Ovary (tissue), 9 donors: Measurements from ENCODE around the gene SUCLA2. TPM values are rescaled to one million over a fixed set of nuclear protein-coding genes. Genes with fewer than 3 reads are reported as not detected.
A peak's percentile ranks its signal among the peaks of the same experiment; 100 is the strongest.

Source experiments
- DNase-seq, 5 donors: peaks; one replicate each; pipeline ENCODE4 v3.0.0-alpha.2; 2019 to 2020
- H3K27ac ChIP-seq, 2 donors: fragments of 200-600 bp; one replicate each; pipeline versions ENCODE4 v1.5.1 to v1.8.0; 2019 to 2022
- H3K27me3 ChIP-seq: fragments of 200-600 bp; one replicate; pipeline ENCODE4 v1.8.0; 2022
- H3K36me3 ChIP-seq: fragments of 200-600 bp; sonication (generic); one replicate; pipeline ENCODE4 v1.5.1; 2019
- H3K4me1 ChIP-seq: one replicate; pipeline ENCODE4 v1.8.1; 2013; ENCODE audit warnings: mild to moderate bottlenecking, moderate library complexity; ENCODE audit not compliant: insufficient read depth
- H3K4me3 ChIP-seq: fragments of 200-600 bp; sonication (generic); one replicate; pipeline ENCODE4 v1.5.1; 2017
- H3K9me3 ChIP-seq, 2 donors: fragments of 200-600 bp in 1 of 2; sonication (generic) in 1 of 2; one replicate each; pipeline versions ENCODE4 v1.5.1 to v1.8.1; 2013 to 2019; ENCODE audit warnings: mild to moderate bottlenecking in 1 of 2, moderate library complexity in 1 of 2
- EP300 ChIP-seq: sonication (generic); formaldehyde crosslinking; IDR thresholded peaks from one replicate; pipeline ENCODE4 v1.6.1; 2017; ENCODE audit warnings: antibody characterized with exemption
- POLR2A ChIP-seq: fragments of 450-650 bp; IDR thresholded peaks from one replicate; pipeline ENCODE4 v1.6.1; 2017; ENCODE audit warnings: antibody characterized with exemption, mild to moderate bottlenecking, moderate library complexity
- WGBS, 3 donors: extraction: QIAGEN DNeasy Blood & Tissue Kit in 1 of 3; methylation state at CpG; one replicate each; pipeline versions ENCODE4 v1.1.5 to v1.1.7; 2013 to 2017; 5-methylcytosine and 5-hydroxymethylcytosine counted together
- intact Hi-C, 4 donors: fragments of 100-400 bp; cut with DNase I; formaldehyde crosslinking; loops; one replicate each; pipeline versions ENCODE4 v1.11.0 to v1.15.1; 2022 to 2023
- polyA plus RNA-seq, 2 donors: library from polyadenylated mRNA; stranded (reverse); fragments of 200-250 nt in 1 of 2; fragments of 350-450 nt in 1 of 2; fragmentation: Illumina TruSeq in 1 of 2; extraction: RNeasy Lipid Tissue Mini Kit (QIAGEN cat#74804) in 1 of 2; gene quantifications; one replicate each; pipeline ENCODE4 v1.2.3, GENCODE V29; 2013 to 2014
- total RNA-seq, 7 donors: library from RNA; depleted of rRNA in 2 of 7; stranded (reverse); fragments of >200 nt in 2 of 7; fragmentation: NEBNext Ultra II Directional in 3 of 7; extraction: Animal tissue kit (Norgen Biotek cat#: 25700) in 3 of 7; gene quantifications; one replicate each; pipeline versions ENCODE4 v1.1.0 to v1.2.4, GENCODE V29; 2016 to 2023
- TF ChIP-seq, protein P1 (sequence below), 3 donors: fragments of 450-650 bp in 2 of 3; fragments of 200-600 bp in 1 of 3; IDR thresholded peaks; one replicate each; pipeline versions ENCODE4 v1.5.1 to v1.8.0; 2016 to 2022; ENCODE audit warnings: antibody characterized with exemption in 3 of 3, mild to moderate bottlenecking in 1 of 3
- donor health status: DM: no; HTN: no; CAD: no; lungs with moderate emphysema.
- donor health status: DM: no; HTN: no; CAD: no.
- donor health status: Bipolar disorder and iron deficiency.
- donor health status: DM: yes; HTN: yes; CAD: no.
- donor health status: DM: no; HTN: no; CAD: no.
- donor health status: DM: yes; HTN: yes; CAD: no.

SUCLA2 gene
- total and polyA plus RNA-seq, 9 donors = 26.3 to 43.8 (median 35.3) TPM

GRCh38 chr13:47908197-47908902 lies 92.7 kb downstream of the SUCLA2 start:
- DNase-seq = no peak
- intact Hi-C loops = no loop called here

DNA sequence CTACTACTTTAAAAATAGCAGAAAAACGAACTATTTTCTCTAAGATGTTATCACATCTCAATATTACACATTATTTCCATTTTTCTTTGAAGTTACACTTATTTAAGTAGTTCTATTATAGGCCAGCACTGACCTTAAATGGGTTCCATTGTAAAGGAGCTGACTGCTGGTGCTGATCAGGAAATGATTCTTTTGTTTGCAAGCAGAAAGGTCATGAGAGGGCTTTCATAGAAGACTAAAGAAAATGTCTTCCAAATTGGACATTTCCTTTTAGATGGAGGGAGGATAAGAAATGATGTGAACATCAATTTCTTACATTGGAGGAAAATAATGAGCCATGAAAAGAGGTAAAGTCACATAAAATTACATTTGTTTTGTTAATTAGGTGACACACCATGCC lies 96.2 kb downstream of the SUCLA2 start:
- no peak for DNase-seq

More at GRCh38 chr13:47908197-47908902, 92.7 kb downstream of the SUCLA2 start:
- Histone ChIP-seq H3K4me1 (no peaks in the 10 kb centered on the region), H3K36me3 (no peaks in the 10 kb centered on the region), H3K27me3 (no peaks in the 10 kb centered on the region), H3K9me3 (no peaks in the 10 kb centered on the region), H3K4me3 (no peak overlapping the region), H3K27ac (no peak overlapping the region)
- 74 to 79% (median 79%) methylated on average over 12 of the region's 12 CpGs for WGBS, 3 donors
- TF ChIP-seq, protein P1, sequence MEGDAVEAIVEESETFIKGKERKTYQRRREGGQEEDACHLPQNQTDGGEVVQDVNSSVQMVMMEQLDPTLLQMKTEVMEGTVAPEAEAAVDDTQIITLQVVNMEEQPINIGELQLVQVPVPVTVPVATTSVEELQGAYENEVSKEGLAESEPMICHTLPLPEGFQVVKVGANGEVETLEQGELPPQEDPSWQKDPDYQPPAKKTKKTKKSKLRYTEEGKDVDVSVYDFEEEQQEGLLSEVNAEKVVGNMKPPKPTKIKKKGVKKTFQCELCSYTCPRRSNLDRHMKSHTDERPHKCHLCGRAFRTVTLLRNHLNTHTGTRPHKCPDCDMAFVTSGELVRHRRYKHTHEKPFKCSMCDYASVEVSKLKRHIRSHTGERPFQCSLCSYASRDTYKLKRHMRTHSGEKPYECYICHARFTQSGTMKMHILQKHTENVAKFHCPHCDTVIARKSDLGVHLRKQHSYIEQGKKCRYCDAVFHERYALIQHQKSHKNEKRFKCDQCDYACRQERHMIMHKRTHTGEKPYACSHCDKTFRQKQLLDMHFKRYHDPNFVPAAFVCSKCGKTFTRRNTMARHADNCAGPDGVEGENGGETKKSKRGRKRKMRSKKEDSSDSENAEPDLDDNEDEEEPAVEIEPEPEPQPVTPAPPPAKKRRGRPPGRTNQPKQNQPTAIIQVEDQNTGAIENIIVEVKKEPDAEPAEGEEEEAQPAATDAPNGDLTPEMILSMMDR (IDR thresholded peaks at IDR 0.05) = no peak
- TF ChIP-seq EP300 (no peak), POLR2A (no peak)

GRCh38 chr13:47904241-47904640 lies 96.8 kb downstream of the SUCLA2 start:
- intact Hi-C loops = no loop called here
- Histone ChIP-seq H3K4me3 (peak overlapping the region; percentile 34), H3K27ac (no peak overlapping the region), H3K4me1 (no peaks in the 10 kb centered on the region), H3K27me3 (no peaks in the 10 kb centered on the region), H3K9me3 (no peaks in the 10 kb centered on the region), H3K36me3 (no peaks in the 10 kb centered on the region)
- no peak for TF ChIP-seq POLR2A
- TF ChIP-seq, protein P1 (IDR thresholded peaks at IDR 0.05) = no peak
- TF ChIP-seq EP300 = no peak
- DNase-seq = no peak
- WGBS, 3 donors = 61 to 74% (median 63%) methylated on average over 13 of the region's 13 CpGs

More for the DNA sequence above, 96.2 kb downstream of the SUCLA2 start:
- H3K36me3 ChIP-seq = no peaks in the 10 kb centered on the region
- 35 to 58% (median 52%) methylated on average over 1 of the region's 1 CpG for WGBS, 3 donors
- no peaks in the 10 kb centered on the region for H3K9me3 ChIP-seq
- no peak overlapping the region for H3K4me3 ChIP-seq
- no peaks in the 10 kb centered on the region for H3K4me1 ChIP-seq
- TF ChIP-seq, protein P1 (IDR thresholded peaks at IDR 0.05) = no peak
- TF ChIP-seq EP300 (no peak), POLR2A (no peak)
- intact Hi-C loops = no loop called here
- H3K27ac ChIP-seq = no peak overlapping the region
- no peaks in the 10 kb centered on the region for H3K27me3 ChIP-seq

DNA sequence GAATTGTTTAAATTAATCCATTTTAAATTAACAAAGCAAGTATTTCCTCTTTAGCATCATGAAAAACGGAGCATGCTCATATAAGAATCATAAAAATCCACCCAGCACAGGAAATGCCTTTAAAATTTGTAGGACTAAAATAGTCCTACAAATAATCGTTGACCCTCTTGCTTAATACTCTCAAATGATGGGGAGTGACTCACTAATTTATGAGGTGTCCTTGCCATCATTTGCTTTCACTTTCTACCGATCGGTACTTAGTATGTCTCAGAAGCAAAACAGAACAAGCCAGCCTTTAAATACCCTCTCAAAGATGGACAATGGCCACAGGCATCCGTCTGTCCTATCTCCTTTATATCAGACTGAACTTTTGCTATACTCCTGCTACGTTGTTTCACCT lies 97.2 kb downstream of the SUCLA2 start:
- H3K27me3 ChIP-seq = no peaks in the 10 kb centered on the region
- H3K36me3 ChIP-seq = no peaks in the 10 kb centered on the region
- 18 to 20% (median 20%) methylated on average over 6 of the region's 6 CpGs for WGBS, 3 donors
- no peak for DNase-seq
- H3K9me3 ChIP-seq = no peaks in the 10 kb centered on the region
- peak overlapping the region; percentile 34 for H3K4me3 ChIP-seq
- no peaks in the 10 kb centered on the region for H3K4me1 ChIP-seq
- no peak overlapping the region for H3K27ac ChIP-seq
- TF ChIP-seq, protein P1 (IDR thresholded peaks at IDR 0.05) = no peak
- intact Hi-C loops = no loop called here
